AG04450 (cell line): ENCODE measurements around the gene AEN. TPM values are rescaled to one million over a fixed set of nuclear protein-coding genes. Genes with fewer than 3 reads are reported as not detected.

Source experiments
- CTCF ChIA-PET: fragments of 300-600, 350-600 bp; formaldehyde crosslinking; extraction: SDS; loops from one replicate; lab custom pipeline; 2022; ENCODE audit warnings: antibody characterized with exemption, inconsistent platforms; lab: Charles Lee
- POLR2A ChIA-PET: fragments of 350-600 bp; formaldehyde crosslinking; extraction: SDS; loops from one replicate; lab custom pipeline; 2021; ENCODE audit warnings: antibody characterized with exemption, inconsistent platforms; lab: Yijun Ruan, JAX
- DNase-seq: peaks from one replicate; pipeline ENCODE4 v3.0.0-alpha.2; 2011; ENCODE audit warnings: low read depth, low spot score
- H3K27ac ChIP-seq: one replicate; pipeline ENCODE4 v1.5.1; 2012; ENCODE audit warnings: low read depth, low read length, control low read depth
- H3K27me3 ChIP-seq: one replicate; pipeline ENCODE4 v1.6.0; 2012; ENCODE audit warnings: low read length; ENCODE audit not compliant: control insufficient read depth, insufficient read depth
- H3K4me3 ChIP-seq: 2 replicates; pipeline ENCODE4 v1.5.1; 2011; ENCODE audit warnings: mild to moderate bottlenecking, low read depth, low read length, control low read depth
- H3K9me3 ChIP-seq: 2 replicates; pipeline ENCODE4 v1.5.1; 2012; ENCODE audit warnings: low read length; ENCODE audit not compliant: control insufficient read depth, insufficient read depth
- CTCF ChIP-seq: IDR thresholded peaks from 2 replicates; pipeline ENCODE4 v1.5.1; 2011; ENCODE audit warnings: low read depth, low read length, control low read depth, inconsistent platforms
- polyA plus RNA-seq: library from polyadenylated mRNA; depleted of rRNA; stranded (reverse); fragments of >200 nt; gene quantifications from 2 replicates; pipeline ENCODE4 v1.2.3, GENCODE V29; 2011

Gene AEN
- polyA plus RNA-seq, 1 experiment: 41.8 TPM

DNA sequence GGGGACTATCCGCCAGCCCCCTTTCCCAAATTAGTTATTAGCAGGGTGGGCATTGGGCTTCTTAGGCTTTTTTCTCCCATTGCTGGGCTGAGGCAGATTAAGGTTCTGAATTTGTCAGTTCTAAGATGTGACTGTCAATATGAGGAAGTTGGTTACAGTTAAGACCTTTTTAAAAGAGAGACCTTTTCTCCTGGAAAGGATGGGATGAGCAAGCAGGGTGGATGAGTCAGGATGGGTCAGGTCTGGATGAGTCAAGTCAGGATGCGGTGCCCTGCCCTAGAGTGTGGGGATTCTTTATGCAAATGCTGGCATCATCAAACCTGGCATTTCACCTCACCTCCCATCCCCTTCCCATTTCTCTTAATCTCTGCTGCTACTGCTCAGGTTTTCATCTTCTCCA lies 1.9 kb downstream of the AEN start:
- POLR2A ChIA-PET: interaction anchor here (2.5 kb wide), 1 partner anchor 15 kb away, joined by 18 read pairs; the partner anchor contains the start of gene ISG20
- DNase-seq: peak; percentile 34
- Histone ChIP-seq H3K27me3 (no peaks in the 10 kb centered on the region), H3K27ac (peak overlapping the region; percentile 75), H3K9me3 (no peaks in the 10 kb centered on the region; the same call in 1 of the 2 replicates), H3K4me3 (peak overlapping the region; percentile 94)
- CTCF ChIA-PET: interaction anchor here (2.0 to 2.1 kb wide), 2 partner anchors 8 to 211 kb away, joined by 5 to 17 read pairs; no protein-coding TSS in a partner anchor
- TF ChIP-seq CTCF: no peak

- CTCF ChIA-PET: interaction anchor here (1.2 to 2.1 kb wide), 6 partner anchors 9 to 282 kb away, joined by 3 to 17 read pairs (median 5); no protein-coding TSS in a partner anchor
- POLR2A ChIA-PET: interaction anchor here (2.5 kb wide), 1 partner anchor 15 kb away, joined by 18 read pairs; the partner anchor contains the start of gene ISG20
- Histone ChIP-seq H3K9me3 (no peaks in the 10 kb centered on the region; the same call in 1 of the 2 replicates), H3K27ac (peak overlapping the region; percentile 65), H3K27me3 (no peaks in the 10 kb centered on the region), H3K4me3 (peak overlapping the region; percentile 94)
- DNase-seq: no peak
- TF ChIP-seq CTCF: no peak
Observed at GRCh38 chr15:88623632-88624031, 2.5 kb downstream of the AEN start.

GRCh38 chr15:88624156-88624970 lies 3.2 kb downstream of the AEN start:
- no peak for DNase-seq

DNA sequence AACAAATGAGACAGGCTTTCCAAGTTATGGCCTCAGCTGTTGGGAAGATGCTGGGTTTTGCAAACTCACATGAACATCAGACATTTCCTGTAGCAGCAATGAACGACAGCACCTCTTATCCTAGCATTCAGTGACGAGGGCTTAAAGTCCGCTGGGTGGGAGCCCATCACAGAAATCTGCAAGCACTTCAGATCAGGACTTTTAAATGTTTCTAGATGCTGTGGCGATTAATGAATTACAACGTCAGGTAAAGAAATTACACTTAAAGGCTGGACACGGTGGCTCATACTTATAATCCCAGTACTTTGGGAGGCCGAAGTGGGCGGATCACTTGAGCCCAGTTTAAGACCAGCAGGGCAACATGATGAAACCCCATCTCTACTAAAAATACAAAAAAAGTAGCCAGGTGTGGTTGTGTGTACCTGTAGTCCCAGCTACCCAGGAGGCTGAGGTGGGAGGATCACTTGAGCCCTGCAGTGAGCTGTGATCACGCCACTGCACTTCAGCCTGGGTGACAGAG lies 3.9 kb downstream of the AEN start:
- Histone ChIP-seq H3K4me3 (peak overlapping the region; percentile 25), H3K9me3 (no peaks in the 10 kb centered on the region; the same call in 1 of the 2 replicates), H3K27ac (no peak overlapping the region), H3K27me3 (no peaks in the 10 kb centered on the region)
- DNase-seq: no peak
- ChIA-PET CTCF (interaction anchor here (0.6 to 2.1 kb wide), 20 partner anchors 8 to 280 kb away, joined by 3 to 17 read pairs (median 4); partner anchors contain the start of gene ISG20), POLR2A (interaction anchor here (0.5 to 2.5 kb wide), 3 partner anchors 14 to 327 kb away, joined by 3 to 18 read pairs (median 3); partner anchors contain the start of genes ISG20 and MRPL46)
- no peak for TF ChIP-seq CTCF

More at GRCh38 chr15:88624156-88624970, 3.2 kb downstream of the AEN start:
- peak overlapping the region; percentile 94 for H3K4me3 ChIP-seq
- no peaks in the 10 kb centered on the region for H3K27me3 ChIP-seq
- POLR2A ChIA-PET: interaction anchor here (0.8 to 2.5 kb wide), 2 partner anchors 14 to 157 kb away, joined by 3 to 18 read pairs; partner anchors contain the start of genes ISG20 and MRPL46
- H3K9me3 ChIP-seq: no peaks in the 10 kb centered on the region; the same call in 1 of the 2 replicates
- H3K27ac ChIP-seq: peak overlapping the region; percentile 65
- TF ChIP-seq CTCF: peak; percentile 57
- CTCF ChIA-PET: interaction anchor here (0.6 to 2.1 kb wide), 20 partner anchors 8 to 281 kb away, joined by 3 to 17 read pairs (median 4); no protein-coding TSS in a partner anchor
